OCI-LY3 (cell line): ENCODE results near the gene CHMP5.

Source experiments
- H2AFZ ChIP-seq: fragments of 200-600, 300-600 bp; shearing (Covaris generic); 2 replicates; pipeline ENCODE4 v1.6.0; 2014; ENCODE audit warnings: antibody characterized with exemption, low read depth, low read length
- H3K27ac ChIP-seq: fragments of 200-600, 300-600 bp; sonication (generic); 2 replicates; pipeline ENCODE4 v1.5.1; 2014; ENCODE audit warnings: mild to moderate bottlenecking, low read length, moderate library complexity, mixed read lengths
- H3K27me3 ChIP-seq: fragments of 200-600, 300-600 bp; sonication (generic); 2 replicates; pipeline ENCODE4 v1.6.1; 2014; ENCODE audit warnings: low read depth, low read length, mixed read lengths
- H3K36me3 ChIP-seq: fragments of 200-600, 300-600 bp; sonication (generic); replicated peaks from 2 replicates; pipeline ENCODE3; 2014; ENCODE audit warnings: low read depth, low read length, mixed read lengths
- H3K4me1 ChIP-seq: fragments of 300-600, 200-600 bp; sonication (generic); 2 replicates; pipeline ENCODE4 v1.6.1; 2014; ENCODE audit warnings: low read length, mixed read lengths
- H3K4me2 ChIP-seq: fragments of 200-600, 300-600 bp; sonication (generic); 2 replicates; pipeline ENCODE4 v1.6.1; 2014; ENCODE audit warnings: low read length, mixed read lengths
- H3K4me3 ChIP-seq: fragments of 300-600, 200-600 bp; sonication (generic); 2 replicates; pipeline ENCODE4 v1.5.1; 2014; ENCODE audit warnings: antibody characterized with exemption, mild to moderate bottlenecking, low read length, moderate library complexity
- H3K79me2 ChIP-seq: fragments of 300-600, 200-600 bp; shearing (Covaris generic); 2 replicates; pipeline ENCODE4 v1.6.1; 2014; ENCODE audit warnings: mild to moderate bottlenecking, low read length, mixed read lengths
- H3K9ac ChIP-seq: fragments of 300-600, 200-600 bp; shearing (Covaris generic); 2 replicates; pipeline ENCODE4 v1.6.0; 2014; ENCODE audit warnings: mild to moderate bottlenecking, low read length, moderate library complexity
- H3K9me3 ChIP-seq: fragments of 200-600, 300-600 bp; shearing (Covaris generic); 2 replicates; pipeline ENCODE4 v1.6.1; 2014; ENCODE audit warnings: low read length, mixed read lengths; ENCODE audit not compliant: insufficient read depth
- H4K20me1 ChIP-seq: fragments of 200-600, 300-600 bp; sonication (generic); 2 replicates; pipeline ENCODE4 v1.6.1; 2016; ENCODE audit warnings: low read length, mixed read lengths; ENCODE audit not compliant: insufficient read depth
- CTCF ChIP-seq: fragments of 200-600, 300-600 bp; sonication (generic); IDR thresholded peaks from 2 replicates; pipeline ENCODE4 v1.5.1; 2014; ENCODE audit warnings: antibody characterized with exemption, low read length, low read depth
- EZH2phosphoT487 ChIP-seq: fragments of 200-600 bp; shearing (Covaris generic); IDR thresholded peaks from 2 replicates; pipeline ENCODE4 v1.6.1; 2018; ENCODE audit warnings: antibody characterized with exemption, mixed run types, low read depth

The CHMP5 gene

GRCh38 chr9:33294670-33295432, 30.0 kb downstream of the CHMP5 start:
- H3K27ac ChIP-seq: peak overlapping the region; percentile 98
- no peaks in the 10 kb centered on the region for H3K27me3 ChIP-seq
- H3K4me3 ChIP-seq: 0 out of 2 replicates have a peak overlapping the region, but pooled peaks have one; percentile 3
- TF ChIP-seq CTCF (no peak), EZH2phosphoT487 (no peak)
- H3K4me2 ChIP-seq: peak overlapping the region; percentile 80
- H3K4me1 ChIP-seq: peaks cover 84% of the 10 kb centered on the region
- peaks cover 93% of the 10 kb centered on the region for H3K79me2 ChIP-seq
- H3K9ac ChIP-seq: peak overlapping the region; percentile 73
- no peaks in the 10 kb centered on the region for H3K9me3 ChIP-seq
- H4K20me1 ChIP-seq: 0 out of 2 replicates have a peak, but pooled peaks cover 3% of the 10 kb centered on the region
- H3K36me3 ChIP-seq: peaks cover 73% of the 10 kb centered on the region
- H2AFZ ChIP-seq: no peak overlapping the region

GRCh38 chr9:33295571-33295970, 30.7 kb downstream of the CHMP5 start:
- peaks cover 97% of the 10 kb centered on the region for H3K79me2 ChIP-seq
- TF ChIP-seq CTCF: no peak
- TF ChIP-seq EZH2phosphoT487: no peak
- peaks cover 84% of the 10 kb centered on the region for H3K4me1 ChIP-seq
- H3K4me3 ChIP-seq: peak overlapping the region; percentile 51
- H3K9me3 ChIP-seq: no peaks in the 10 kb centered on the region
- H3K9ac ChIP-seq: peak overlapping the region; percentile 73
- no peaks in the 10 kb centered on the region for H3K27me3 ChIP-seq
- H3K36me3 ChIP-seq: peaks cover 77% of the 10 kb centered on the region
- H2AFZ ChIP-seq: no peak overlapping the region
- H4K20me1 ChIP-seq: 0 out of 2 replicates have a peak, but pooled peaks cover 3% of the 10 kb centered on the region
- H3K27ac ChIP-seq: peak overlapping the region; percentile 98
- H3K4me2 ChIP-seq: peak overlapping the region; percentile 80

- H3K79me2 ChIP-seq: peaks cover 87% of the 10 kb centered on the region
- H3K9me3 ChIP-seq: no peaks in the 10 kb centered on the region
- H3K27ac ChIP-seq: peak overlapping the region; percentile 98
- H2AFZ ChIP-seq: no peak overlapping the region
- peaks cover 74% of the 10 kb centered on the region for H3K36me3 ChIP-seq
- TF ChIP-seq EZH2phosphoT487: no peak
- no peak for TF ChIP-seq CTCF
- H3K4me2 ChIP-seq: peak overlapping the region; percentile 81
- H4K20me1 ChIP-seq: 0 out of 2 replicates have a peak, but pooled peaks cover 3% of the 10 kb centered on the region
- H3K27me3 ChIP-seq: no peaks in the 10 kb centered on the region
- peak overlapping the region; percentile 73 for H3K9ac ChIP-seq
- peaks cover 69% of the 10 kb centered on the region for H3K4me1 ChIP-seq
- peak overlapping the region; percentile 58 for H3K4me3 ChIP-seq
Measured at GRCh38 chr9:33297432-33297831, 32.6 kb downstream of the CHMP5 start.

GRCh38 chr9:33300546-33300945, 35.7 kb downstream of the CHMP5 start:
- Histone ChIP-seq H3K36me3 (peaks cover 71% of the 10 kb centered on the region), H3K79me2 (peaks cover 71% of the 10 kb centered on the region), H3K4me3 (no peak overlapping the region)

More at GRCh38 chr9:33300546-33300945, 35.7 kb downstream of the CHMP5 start:
- H3K4me1 ChIP-seq: peaks cover 66% of the 10 kb centered on the region
- H3K4me2 ChIP-seq: no peak overlapping the region
- H2AFZ ChIP-seq: no peak overlapping the region
- H3K27ac ChIP-seq: no peak overlapping the region
- no peaks in the 10 kb centered on the region for H3K27me3 ChIP-seq
- no peaks in the 10 kb centered on the region for H4K20me1 ChIP-seq
- no peak overlapping the region for H3K9ac ChIP-seq
- TF ChIP-seq EZH2phosphoT487 (no peak), CTCF (no peak)
- H3K9me3 ChIP-seq: no peaks in the 10 kb centered on the region
